CD14-positive monocyte (primary cell): ENCODE measurements around the gene DDX27. TPM values are rescaled to one million over a fixed set of nuclear protein-coding genes. Genes with fewer than 3 reads are reported as not detected.
A peak's percentile ranks its signal among the peaks of the same experiment; 100 is the strongest.

ENCODE experiments used
- DNase-seq, 3 donors: peaks; one replicate each; pipeline ENCODE4 v3.0.0-alpha.2; 2011 to 2022
- H2AFZ ChIP-seq: 2 replicates; pipeline ENCODE4 v1.6.0; 2012; ENCODE audit warnings: mild to moderate bottlenecking, low read depth, low read length, inconsistent platforms; ENCODE audit not compliant: insufficient read depth, poor library complexity, severe bottlenecking
- H3K27ac ChIP-seq, 2 donors: 1 replicate in 1 of 2; 2 replicates in 1 of 2; pipeline ENCODE4 v1.5.1; 2012 to 2013; ENCODE audit warnings: low read length in 2 of 2, control low read depth in 1 of 2, inconsistent platforms in 1 of 2, low read depth in 1 of 2, mild to moderate bottlenecking in 1 of 2
- H3K27me3 ChIP-seq, 2 donors: one replicate each; pipeline versions ENCODE4 v1.6.0 to v1.6.1; 2011 to 2013; ENCODE audit warnings: low read length in 2 of 2; ENCODE audit not compliant: control insufficient read depth in 2 of 2, insufficient read depth in 2 of 2
- H3K36me3 ChIP-seq, 2 donors: replicated peaks in 1 of 2; 1 replicate in 1 of 2; 2 replicates in 1 of 2; pipeline versions ENCODE4 v1.5.1 to v1.6.1; 2012 to 2013; ENCODE audit warnings: low read length in 2 of 2, control low read depth in 1 of 2, inconsistent platforms in 1 of 2, mild to moderate bottlenecking in 1 of 2; ENCODE audit not compliant: insufficient read depth in 2 of 2, control insufficient read depth in 1 of 2
- H3K4me1 ChIP-seq, 2 donors: 1 replicate in 1 of 2; 2 replicates in 1 of 2; pipeline versions ENCODE4 v1.5.1 to v1.6.1; 2012 to 2013; ENCODE audit warnings: low read length in 2 of 2, control low read depth in 1 of 2, inconsistent platforms in 1 of 2, mild to moderate bottlenecking in 1 of 2, moderate library complexity in 1 of 2; ENCODE audit not compliant: insufficient read depth in 2 of 2, control insufficient read depth in 1 of 2
- H3K4me2 ChIP-seq: replicated peaks from 2 replicates; pipeline ENCODE3; 2012; ENCODE audit warnings: low read length, moderate library complexity, mild to moderate bottlenecking; ENCODE audit not compliant: poor library complexity, severe bottlenecking; ENCODE audit errors: extremely low read depth
- H3K4me3 ChIP-seq, 3 experiments: fragments of 200-600 bp in 1 of 3; sonication (generic) in 1 of 3; replicated peaks in 1 of 3; 1 replicate in 2 of 3; 2 replicates in 1 of 3; pipeline ENCODE4 v1.5.1; 2011 to 2013; ENCODE audit warnings: low read length in 3 of 3, mild to moderate bottlenecking in 3 of 3, control low read depth in 2 of 3, low read depth in 2 of 3, inconsistent platforms in 1 of 3, moderate library complexity in 1 of 3
- H3K79me2 ChIP-seq: 2 replicates; pipeline ENCODE4 v1.6.0; 2012; ENCODE audit warnings: mild to moderate bottlenecking, control low read depth, inconsistent platforms, low read length, moderate library complexity; ENCODE audit not compliant: insufficient read depth
- H3K9ac ChIP-seq: 2 replicates; pipeline ENCODE4 v1.6.0; 2017; ENCODE audit warnings: low read length, mild to moderate bottlenecking; ENCODE audit not compliant: insufficient read depth, poor library complexity, severe bottlenecking
- H3K9me3 ChIP-seq, 2 donors: replicated peaks in 1 of 2; 1 replicate in 1 of 2; 2 replicates in 1 of 2; pipeline versions ENCODE4 v1.5.1 to v1.6.1; 2012 to 2013; ENCODE audit warnings: low read length in 2 of 2, control low read depth in 1 of 2; ENCODE audit not compliant: control insufficient read depth in 1 of 2, insufficient read depth in 1 of 2
- H4K20me1 ChIP-seq: 2 replicates; pipeline ENCODE4 v1.6.0; 2012; ENCODE audit warnings: mild to moderate bottlenecking, low read length, control low read depth, moderate library complexity; ENCODE audit not compliant: insufficient read depth
- H3K27ac Mint-ChIP-seq, 7 donors: one replicate each; pipeline ENCODE4 v1.8.0; 2020; ENCODE audit warnings: mild to moderate bottlenecking in 7 of 7, mixed read lengths in 7 of 7, moderate library complexity in 6 of 7, inconsistent platforms in 2 of 7
- H3K27me3 Mint-ChIP-seq, 3 donors: one replicate each; pipeline ENCODE4 v1.8.0; 2021 to 2022; ENCODE audit warnings: low read depth in 3 of 3, mild to moderate bottlenecking in 3 of 3, mixed read lengths in 3 of 3, moderate library complexity in 3 of 3, inconsistent platforms in 1 of 3
- H3K36me3 Mint-ChIP-seq, 2 donors: one replicate each; pipeline ENCODE4 v1.8.0; 2020; ENCODE audit warnings: mixed read lengths in 2 of 2, inconsistent platforms in 1 of 2, mild to moderate bottlenecking in 1 of 2
- H3K4me1 Mint-ChIP-seq: one replicate; pipeline ENCODE4 v1.8.0; 2020; ENCODE audit warnings: mild to moderate bottlenecking, mixed read lengths
- H3K4me3 Mint-ChIP-seq, 2 donors: one replicate each; pipeline ENCODE4 v1.8.0; 2020; ENCODE audit warnings: mild to moderate bottlenecking in 2 of 2, mixed read lengths in 2 of 2, moderate library complexity in 1 of 2
- H3K9me3 Mint-ChIP-seq, 7 donors: one replicate each; pipeline ENCODE4 v1.8.0; 2020 to 2022; ENCODE audit warnings: mixed read lengths in 7 of 7, mild to moderate bottlenecking in 6 of 7, moderate library complexity in 6 of 7, inconsistent platforms in 2 of 7
- WGBS: methylation state at CpG from one replicate; pipeline ENCODE4 v1.1.5; 2013; ENCODE audit warnings: missing lambda C conversion rate; ENCODE audit not compliant: insufficient coverage; 5-methylcytosine and 5-hydroxymethylcytosine counted together
- intact Hi-C, 2 donors: fragments of 100-400 bp; cut with micrococcal nuclease; formaldehyde crosslinking; loops; one replicate each; pipeline versions ENCODE4 v1.15.0 to v1.15.1; 2023
- polyA plus RNA-seq, 3 donors: library from polyadenylated mRNA; depleted of rRNA in 1 of 3; unstranded in 2 of 3; stranded (reverse) in 1 of 3; fragments of 300-500 nt in 2 of 3; fragments of >200 nt in 1 of 3; fragmentation: Illumina TruSeq in 2 of 3; gene quantifications; 1 replicate in 2 of 3; 2 replicates in 1 of 3; pipeline ENCODE4 v1.2.3, GENCODE V29; 2012 to 2021
- TF ChIP-seq, protein P1 (sequence below): fragments of 200-600 bp; IDR thresholded peaks from one replicate; pipeline ENCODE4 v1.8.0; 2022; ENCODE audit warnings: antibody characterized with exemption, mild to moderate bottlenecking

Gene DDX27
- polyA plus RNA-seq, 3 donors: 13.8 to 31.5 (median 17.7) TPM

DNA sequence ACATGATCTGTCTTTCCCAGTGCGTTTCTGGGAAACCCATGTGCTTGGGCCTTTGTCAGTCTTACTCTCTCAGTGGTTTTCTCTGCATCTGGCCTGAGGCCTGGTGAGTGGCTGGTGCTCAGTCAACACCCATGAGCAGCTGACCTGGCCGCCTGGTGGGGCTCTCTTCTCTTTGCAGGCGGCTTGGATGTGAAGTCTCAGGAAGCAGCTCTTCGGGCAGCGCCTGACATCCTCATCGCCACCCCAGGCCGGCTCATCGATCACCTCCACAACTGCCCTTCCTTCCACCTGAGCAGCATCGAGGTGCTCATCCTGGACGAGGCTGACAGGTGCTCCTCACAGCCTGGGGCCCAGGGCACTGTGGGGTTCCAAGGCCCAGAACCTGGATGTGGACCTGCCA, 10.8 kb downstream of the DDX27 start:
- peaks cover 18% of the 10 kb centered on the region for H3K4me1 Mint-ChIP-seq
- 66% methylated on average over 10 of the region's 10 CpGs for WGBS
- H3K36me3 Mint-ChIP-seq: peaks cover 71 to 94% of the 10 kb centered on the region in 2 donors
- intact Hi-C loops: no loop called here
- Histone ChIP-seq H2AFZ (peak overlapping the region; percentile 59), H3K9ac (peak overlapping the region; percentile 57), H3K4me2 (no peak overlapping the region), H3K36me3 (peaks cover 78 to 96% of the 10 kb centered on the region in 2 donors), H3K79me2 (no peaks in the 10 kb centered on the region), H3K9me3 (no peaks in the 10 kb centered on the region), H3K27ac (peak overlapping the region; percentile 79 to 88), H3K4me1 (peaks cover 16 to 17% of the 10 kb centered on the region in 2 donors), H4K20me1 (peaks cover 3% of the 10 kb centered on the region), H3K4me3 (no peak overlapping the region), H3K27me3 (no peaks in the 10 kb centered on the region)
- DNase-seq: no peak
- H3K9me3 Mint-ChIP-seq: peaks cover 0 to 5% (median 0%) of the 10 kb centered on the region in 7 donors
- peak overlapping the region; percentile 68 to 92 (median 83) for H3K27ac Mint-ChIP-seq
- peak overlapping the region in 1 of 2 donors; percentile 24 for H3K4me3 Mint-ChIP-seq
- TF ChIP-seq, protein P1, sequence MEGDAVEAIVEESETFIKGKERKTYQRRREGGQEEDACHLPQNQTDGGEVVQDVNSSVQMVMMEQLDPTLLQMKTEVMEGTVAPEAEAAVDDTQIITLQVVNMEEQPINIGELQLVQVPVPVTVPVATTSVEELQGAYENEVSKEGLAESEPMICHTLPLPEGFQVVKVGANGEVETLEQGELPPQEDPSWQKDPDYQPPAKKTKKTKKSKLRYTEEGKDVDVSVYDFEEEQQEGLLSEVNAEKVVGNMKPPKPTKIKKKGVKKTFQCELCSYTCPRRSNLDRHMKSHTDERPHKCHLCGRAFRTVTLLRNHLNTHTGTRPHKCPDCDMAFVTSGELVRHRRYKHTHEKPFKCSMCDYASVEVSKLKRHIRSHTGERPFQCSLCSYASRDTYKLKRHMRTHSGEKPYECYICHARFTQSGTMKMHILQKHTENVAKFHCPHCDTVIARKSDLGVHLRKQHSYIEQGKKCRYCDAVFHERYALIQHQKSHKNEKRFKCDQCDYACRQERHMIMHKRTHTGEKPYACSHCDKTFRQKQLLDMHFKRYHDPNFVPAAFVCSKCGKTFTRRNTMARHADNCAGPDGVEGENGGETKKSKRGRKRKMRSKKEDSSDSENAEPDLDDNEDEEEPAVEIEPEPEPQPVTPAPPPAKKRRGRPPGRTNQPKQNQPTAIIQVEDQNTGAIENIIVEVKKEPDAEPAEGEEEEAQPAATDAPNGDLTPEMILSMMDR: no peak
- H3K27me3 Mint-ChIP-seq: peaks cover 0 to 3% (median 1%) of the 10 kb centered on the region in 3 donors

DNA sequence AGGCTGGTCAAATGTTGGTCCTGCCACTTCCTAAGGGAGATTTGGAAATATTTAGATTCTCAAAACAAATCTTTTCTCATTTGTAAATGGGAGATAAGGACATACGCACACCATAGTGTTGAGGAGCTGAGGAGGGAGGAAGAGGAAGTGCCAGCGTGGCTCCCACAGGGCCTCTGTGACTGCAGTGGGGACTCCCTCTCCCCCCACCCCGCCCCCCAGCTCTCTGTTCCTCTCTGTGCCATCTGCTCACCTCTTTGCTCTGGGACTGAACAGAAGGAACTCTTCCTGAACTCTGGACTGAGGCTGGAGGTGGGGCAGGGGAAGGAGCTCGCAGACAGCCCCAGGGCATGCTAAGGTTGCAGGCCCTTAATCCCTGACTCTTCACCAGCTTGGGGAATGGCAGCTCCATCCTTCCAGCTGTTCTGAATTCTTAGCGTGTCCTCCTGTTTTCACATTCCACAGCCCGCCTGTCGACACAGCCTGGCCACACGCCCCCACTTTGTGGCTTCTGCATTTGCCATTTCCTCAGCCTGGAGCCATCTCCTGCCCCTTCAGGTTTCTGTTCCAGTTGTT, 11.4 kb downstream of the DDX27 start:
- Mint-ChIP-seq H3K27ac (peak overlapping the region; percentile 80 to 93 (median 90)), H3K9me3 (peaks cover 0 to 5% (median 0%) of the 10 kb centered on the region in 7 donors), H3K27me3 (peaks cover 0 to 3% (median 1%) of the 10 kb centered on the region in 3 donors), H3K4me3 (peak overlapping the region; percentile 56 to 62), H3K36me3 (peaks cover 69 to 94% of the 10 kb centered on the region in 2 donors), H3K4me1 (peaks cover 18% of the 10 kb centered on the region)
- no peaks in the 10 kb centered on the region for H3K9me3 ChIP-seq
- peak overlapping the region; percentile 59 for H2AFZ ChIP-seq
- TF ChIP-seq, protein P1: no peak
- H3K27me3 ChIP-seq: no peaks in the 10 kb centered on the region
- peak overlapping the region; percentile 34 for H3K4me2 ChIP-seq
- peak overlapping the region; percentile 57 for H3K9ac ChIP-seq
- WGBS: 0% methylated on average over 4 of the region's 8 CpGs
- H3K4me1 ChIP-seq: peaks cover 16 to 17% of the 10 kb centered on the region in 2 donors
- peak overlapping the region; percentile 79 to 88 for H3K27ac ChIP-seq
- DNase-seq: peak; percentile 40 to 67 (median 53)
- peak overlapping the region in 1 of 3 experiments; percentile 4 for H3K4me3 ChIP-seq
- H3K36me3 ChIP-seq: peaks cover 79 to 96% of the 10 kb centered on the region in 2 donors
- H4K20me1 ChIP-seq: peaks cover 3% of the 10 kb centered on the region
- H3K79me2 ChIP-seq: no peaks in the 10 kb centered on the region
- intact Hi-C loops: no loop called here
